ENCODE data around the gene HSPBAP1. TPM values are rescaled to one million over a fixed set of nuclear protein-coding genes. Genes with fewer than 3 reads are reported as not detected.

The HSPBAP1 gene
- total and polyA plus RNA-seq, 2 of the 13 experiments (the other 11 are each of a cell fraction or from before 2014, with no cell fraction given), result 4.2 to 5.1 TPM

DNA sequence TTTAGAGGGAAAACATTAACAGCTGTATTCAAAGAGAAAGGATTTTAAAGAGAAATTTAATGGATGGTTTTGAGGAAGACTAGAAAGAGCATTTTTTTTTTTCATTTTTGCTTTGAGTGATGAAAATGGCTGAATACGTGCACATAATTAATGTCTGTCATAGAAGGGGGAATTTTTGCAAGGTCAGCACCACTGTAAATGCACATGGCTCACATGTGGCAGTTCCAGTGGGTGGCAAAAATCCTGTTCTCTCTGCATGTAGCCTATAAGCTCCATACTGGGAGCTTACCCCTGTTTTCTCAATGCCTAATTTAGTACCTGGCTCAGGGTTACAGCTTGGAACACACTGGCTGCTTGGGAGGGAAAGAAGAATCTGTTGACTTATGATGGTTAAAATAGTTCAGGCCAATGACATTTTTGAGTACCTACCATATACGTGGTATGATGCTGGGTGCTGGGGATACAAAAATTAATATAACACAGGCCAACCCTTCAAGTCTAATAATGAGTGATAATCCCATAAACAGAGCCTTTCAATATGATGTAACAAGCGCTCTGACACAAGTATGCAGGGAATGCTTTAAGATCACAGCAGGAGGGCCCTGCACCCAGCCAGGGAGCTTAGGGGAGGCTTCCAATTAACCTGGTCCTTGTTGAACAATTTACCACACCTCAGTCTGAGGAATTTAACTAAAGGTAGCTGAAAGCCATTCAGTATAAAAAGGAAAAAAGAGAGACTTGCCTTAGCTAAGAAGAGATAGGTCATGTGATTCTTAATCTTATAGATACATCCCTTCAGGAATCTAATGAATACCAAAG, 33.0 kb downstream of the HSPBAP1 start:
- WGBS (ENCODE audit: low lambda C conversion rate), result 99% methylated on average over 3 of the region's 3 CpGs
- H2AFZ ChIP-seq (ENCODE audit: low read length), result no peak overlapping the region
- DNase-seq (ENCODE audit: low spot score), result no peak
- H3K4me2 ChIP-seq (ENCODE audit: low read depth, low read length), result no peak overlapping the region
- FAIRE-seq, result no peak
- no peaks in the 10 kb centered on the region for H3K36me3 ChIP-seq (replicated peaks in 1 of 2; ENCODE audit: control insufficient read depth in 1 of 2, insufficient read depth in 2 of 2, low read length in 2 of 2)
- H3K4me3 ChIP-seq (replicated peaks in 1 of 3; ENCODE audit: insufficient read depth in 1 of 3, low read depth in 2 of 3, low read length in 3 of 3), result no peak overlapping the region
- H3K27me3 ChIP-seq (ENCODE audit: control insufficient read depth in 1 of 2, insufficient read depth in 2 of 2, low read length in 2 of 2), result no peaks in the 10 kb centered on the region
- BruUV-seq (replicated peaks), result no TSS peak
- POLR2A ChIA-PET, result no interaction called here
- TF ChIP-seq, protein P1, sequence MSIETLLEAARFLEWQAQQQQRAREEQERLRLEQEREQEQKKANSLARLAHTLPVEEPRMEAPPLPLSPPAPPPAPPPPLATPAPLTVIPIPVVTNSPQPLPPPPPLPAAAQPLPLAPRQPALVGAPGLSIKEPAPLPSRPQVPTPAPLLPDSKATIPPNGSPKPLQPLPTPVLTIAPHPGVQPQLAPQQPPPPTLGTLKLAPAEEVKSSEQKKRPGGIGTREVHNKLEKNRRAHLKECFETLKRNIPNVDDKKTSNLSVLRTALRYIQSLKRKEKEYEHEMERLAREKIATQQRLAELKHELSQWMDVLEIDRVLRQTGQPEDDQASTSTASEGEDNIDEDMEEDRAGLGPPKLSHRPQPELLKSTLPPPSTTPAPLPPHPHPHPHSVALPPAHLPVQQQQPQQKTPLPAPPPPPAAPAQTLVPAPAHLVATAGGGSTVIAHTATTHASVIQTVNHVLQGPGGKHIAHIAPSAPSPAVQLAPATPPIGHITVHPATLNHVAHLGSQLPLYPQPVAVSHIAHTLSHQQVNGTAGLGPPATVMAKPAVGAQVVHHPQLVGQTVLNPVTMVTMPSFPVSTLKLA (IDR thresholded peaks at IDR 0.05), result peak; percentile 34; the same call in 1 of the 2 replicates
- TF ChIP-seq, protein P2, sequence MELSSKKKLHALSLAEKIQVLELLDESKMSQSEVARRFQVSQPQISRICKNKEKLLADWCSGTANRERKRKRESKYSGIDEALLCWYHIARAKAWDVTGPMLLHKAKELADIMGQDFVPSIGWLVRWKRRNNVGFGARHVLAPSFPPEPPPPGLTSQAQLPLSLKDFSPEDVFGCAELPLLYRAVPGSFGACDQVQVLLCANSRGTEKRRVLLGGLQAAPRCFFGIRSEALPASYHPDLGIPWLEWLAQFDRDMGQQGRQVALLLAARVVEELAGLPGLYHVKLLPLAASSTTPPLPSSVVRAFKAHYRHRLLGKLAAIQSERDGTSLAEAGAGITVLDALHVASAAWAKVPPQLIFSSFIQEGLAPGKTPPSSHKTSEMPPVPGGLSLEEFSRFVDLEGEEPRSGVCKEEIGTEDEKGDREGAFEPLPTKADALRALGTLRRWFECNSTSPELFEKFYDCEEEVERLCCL (CRISPR knock-in tag; IDR thresholded peaks at IDR 0.05; ENCODE audit: borderline replicate concordance), result no peak
- TF ChIP-seq ZSCAN9 (CRISPR knock-in tag; IDR thresholded peaks at IDR 0.05; ENCODE audit: borderline replicate concordance) (no peak), MAFK (conservative IDR thresholded peaks at IDR 0.05 in 1 of 2, IDR thresholded peaks at IDR 0.05 in 1 of 2; ENCODE audit: low read length in 2 of 2) (peak; percentile 90 to 95), ZFP1 (CRISPR knock-in tag; IDR thresholded peaks at IDR 0.05) (no peak), MAFF (IDR thresholded peaks at IDR 0.05; ENCODE audit: low read depth, low read length) (peak; percentile 92), TBX3 (IDR thresholded peaks at IDR 0.05; ENCODE audit: borderline replicate concordance) (no peak), ZNF430 (CRISPR knock-in tag; IDR thresholded peaks at IDR 0.05) (no peak)
- TF ChIP-seq, protein P3, sequence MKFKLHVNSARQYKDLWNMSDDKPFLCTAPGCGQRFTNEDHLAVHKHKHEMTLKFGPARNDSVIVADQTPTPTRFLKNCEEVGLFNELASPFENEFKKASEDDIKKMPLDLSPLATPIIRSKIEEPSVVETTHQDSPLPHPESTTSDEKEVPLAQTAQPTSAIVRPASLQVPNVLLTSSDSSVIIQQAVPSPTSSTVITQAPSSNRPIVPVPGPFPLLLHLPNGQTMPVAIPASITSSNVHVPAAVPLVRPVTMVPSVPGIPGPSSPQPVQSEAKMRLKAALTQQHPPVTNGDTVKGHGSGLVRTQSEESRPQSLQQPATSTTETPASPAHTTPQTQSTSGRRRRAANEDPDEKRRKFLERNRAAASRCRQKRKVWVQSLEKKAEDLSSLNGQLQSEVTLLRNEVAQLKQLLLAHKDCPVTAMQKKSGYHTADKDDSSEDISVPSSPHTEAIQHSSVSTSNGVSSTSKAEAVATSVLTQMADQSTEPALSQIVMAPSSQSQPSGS (CRISPR knock-in tag; IDR thresholded peaks at IDR 0.05), result no peak
- TF ChIP-seq, protein P4, sequence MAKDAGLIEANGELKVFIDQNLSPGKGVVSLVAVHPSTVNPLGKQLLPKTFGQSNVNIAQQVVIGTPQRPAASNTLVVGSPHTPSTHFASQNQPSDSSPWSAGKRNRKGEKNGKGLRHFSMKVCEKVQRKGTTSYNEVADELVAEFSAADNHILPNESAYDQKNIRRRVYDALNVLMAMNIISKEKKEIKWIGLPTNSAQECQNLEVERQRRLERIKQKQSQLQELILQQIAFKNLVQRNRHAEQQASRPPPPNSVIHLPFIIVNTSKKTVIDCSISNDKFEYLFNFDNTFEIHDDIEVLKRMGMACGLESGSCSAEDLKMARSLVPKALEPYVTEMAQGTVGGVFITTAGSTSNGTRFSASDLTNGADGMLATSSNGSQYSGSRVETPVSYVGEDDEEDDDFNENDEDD (CRISPR knock-in tag; IDR thresholded peaks at IDR 0.05; ENCODE audit: borderline replicate concordance), result no peak
- no peaks in the 10 kb centered on the region for H4K20me1 ChIP-seq (ENCODE audit: insufficient read depth, low read length)
- no peaks in the 10 kb centered on the region for H3K79me2 ChIP-seq (ENCODE audit: insufficient read depth, low read length)
- intact Hi-C loops (cut with micrococcal nuclease; ENCODE audit: unreplicated experiment) (no loop called here), in situ Hi-C loops (cut with HindIII; ENCODE audit: extremely low pct_ligation_motif_present, low pct_unique_long_range_greater_than_20kb) (loop anchor here (25.0 kb wide), 1 partner anchor 277 kb away; the partner anchor contains the start of gene SEMA5B)
- no peak overlapping the region for H3K9ac ChIP-seq (ENCODE audit: insufficient read depth, low read depth, low read length)
- H3K9me3 ChIP-seq (ENCODE audit: low read length), result no peaks in the 10 kb centered on the region
- H3K27ac ChIP-seq (ENCODE audit: extremely low read length, insufficient read depth, low read length), result no peak overlapping the region
- no peaks in the 10 kb centered on the region for H3K4me1 ChIP-seq (ENCODE audit: insufficient read depth, low read length)
- no peak for ATAC-seq
- CTCF ChIA-PET (ENCODE audit: low intra/inter-chr PET ratio, low total read pairs), result no interaction called here

Measured in HepG2 (cell line).